Suppressor macrophage (primary cell): ENCODE measurements around the gene SPTBN1.

Source experiments
- DNase-seq, 4 experiments: peaks; one replicate each; pipeline ENCODE4 v3.0.0-alpha.2; 2020 to 2022

SPTBN1 gene

GRCh38 chr2:54712516-54712915, 256.4 kb downstream of the SPTBN1 start:
- no peak for DNase-seq

GRCh38 chr2:54714996-54715395, 258.9 kb downstream of the SPTBN1 start:
- no peak for DNase-seq

DNA sequence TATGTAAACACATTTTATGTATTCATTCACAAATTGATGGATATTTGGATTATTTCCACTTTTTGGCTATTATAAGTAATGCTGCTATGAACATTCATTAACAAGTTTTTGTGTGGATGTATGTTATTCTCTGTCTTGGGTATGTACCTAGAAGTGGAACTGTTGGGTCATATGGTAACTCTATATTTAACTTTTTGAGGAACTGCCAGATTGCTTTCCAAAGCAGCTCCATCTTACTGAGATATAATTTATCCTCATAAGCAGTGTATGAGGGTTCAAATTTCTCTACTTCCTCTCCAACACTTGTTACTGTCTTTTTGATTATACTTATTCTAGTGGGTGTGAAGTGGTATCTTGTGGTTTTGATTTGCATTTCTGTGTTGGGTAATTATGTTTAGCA, 260.2 kb downstream of the SPTBN1 start:
- DNase-seq: peak in 3 of 4 experiments; percentile 20 to 61 (median 60)

- no peak for DNase-seq
Measured at GRCh38 chr2:54720563-54720962, 264.4 kb downstream of the SPTBN1 start.
